Cerebellar cortex (tissue), 1 donor: ENCODE data around the gene XPOT.
A peak's percentile ranks its signal among the peaks of the same experiment; 100 is the strongest.

ENCODE experiments used
- DNase-seq: peaks from one replicate; pipeline ENCODE4 v3.0.0-alpha.2; 2015; ENCODE audit warnings: low spot score

XPOT gene

DNA sequence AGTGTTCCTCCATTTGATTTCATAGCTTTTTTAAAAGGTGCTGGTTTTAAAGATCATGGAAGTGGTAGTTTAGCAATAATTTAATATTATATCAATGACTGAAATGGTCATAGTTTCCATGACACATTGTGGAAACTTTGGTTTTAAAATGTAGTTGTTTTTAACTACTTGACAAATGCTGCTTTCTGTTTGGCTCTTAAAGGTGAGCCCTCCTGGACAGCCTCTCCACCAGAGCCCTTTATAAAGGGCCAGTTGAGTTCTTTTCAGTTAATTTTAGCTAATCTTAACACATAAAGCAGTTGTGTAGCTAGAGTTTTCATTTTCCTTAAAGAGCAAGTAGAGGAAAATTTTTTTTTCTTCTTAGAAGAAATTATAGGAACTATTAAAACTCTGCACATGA, 14.0 kb downstream of the XPOT start:
- DNase-seq: no peak

DNA sequence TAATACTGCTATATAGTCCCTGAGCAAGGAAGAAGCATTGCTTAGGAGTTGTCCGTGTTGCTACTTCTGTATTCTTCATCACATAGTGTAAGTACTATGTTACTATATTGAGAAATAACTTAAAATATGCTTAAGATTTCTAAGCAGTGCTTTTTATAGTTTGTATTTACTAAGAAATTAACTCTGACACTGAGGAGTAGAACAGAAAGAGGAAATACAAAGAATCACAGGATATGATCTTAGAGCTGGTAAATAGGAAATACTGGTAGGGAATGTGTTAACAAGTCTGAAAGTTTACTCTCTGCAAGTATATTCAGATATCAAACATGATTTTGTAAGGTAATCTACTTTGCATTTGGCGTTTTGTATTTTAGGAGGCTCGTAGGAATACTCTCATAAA, 15.5 kb downstream of the XPOT start:
- DNase-seq: no peak

DNA sequence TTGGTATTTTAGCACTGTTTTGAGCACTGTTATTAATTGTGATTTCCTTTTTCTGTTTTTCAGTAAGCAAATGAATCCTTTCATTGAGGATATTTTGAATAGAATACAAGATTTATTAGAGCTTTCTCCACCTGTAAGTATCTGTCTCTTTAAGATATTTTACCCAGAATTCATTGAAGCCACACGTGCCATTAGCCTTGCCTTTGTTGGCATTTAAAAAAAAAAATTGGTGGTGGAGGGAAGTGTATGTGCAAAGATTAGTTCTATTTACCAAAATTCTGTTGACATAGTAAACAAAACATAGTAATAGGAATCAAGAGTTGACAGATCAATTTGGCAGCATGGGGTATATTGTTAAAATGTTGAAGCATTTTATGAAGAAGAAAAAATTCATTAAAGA, 23.8 kb downstream of the XPOT start:
- no peak for DNase-seq

- no peak for DNase-seq
These were observed 24.8 kb downstream of the XPOT start for GRCh38 chr12:64428956-64429355.

GRCh38 chr12:64430886-64431285, 26.7 kb downstream of the XPOT start:
- DNase-seq: no peak

GRCh38 chr12:64431791-64432190, 27.6 kb downstream of the XPOT start:
- DNase-seq: no peak

DNA sequence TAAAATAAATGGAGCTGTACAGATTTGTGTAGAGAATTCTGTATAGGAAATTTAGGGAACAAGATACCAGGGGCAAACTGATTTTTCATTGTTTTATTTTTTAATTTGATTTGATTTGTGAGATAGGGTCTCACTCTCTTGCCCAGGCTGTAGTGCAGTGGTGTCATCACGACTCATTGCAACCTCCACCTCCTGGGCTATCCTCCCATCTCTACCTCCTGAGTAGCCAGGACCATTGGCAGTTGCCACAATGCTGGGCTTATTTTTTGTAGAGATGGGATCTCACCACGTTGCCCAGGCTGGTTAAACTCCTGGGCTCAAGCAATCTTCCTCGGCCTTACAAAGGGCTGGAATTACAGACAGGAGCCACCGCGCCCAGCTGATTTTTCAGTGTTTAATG, 29.7 kb downstream of the XPOT start:
- DNase-seq: no peak

DNA sequence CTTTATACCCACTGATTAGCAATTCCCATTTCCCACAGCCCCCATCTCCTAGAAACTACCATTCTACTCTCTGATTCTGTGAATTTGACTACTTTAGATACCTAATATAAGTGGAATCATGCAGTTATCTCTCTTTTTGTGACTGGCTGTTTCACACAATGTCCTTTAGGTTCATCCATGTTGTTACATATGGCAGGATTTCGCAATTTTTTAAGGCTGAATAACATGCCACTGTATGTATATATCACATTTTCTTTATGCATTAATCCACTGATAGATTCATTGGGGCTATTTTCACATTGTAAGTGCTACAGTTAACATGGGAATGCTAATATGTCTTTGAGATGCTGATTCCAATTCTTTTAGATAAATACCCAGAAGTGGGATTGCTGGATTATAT, 35.9 kb downstream of the XPOT start:
- DNase-seq: no peak

GRCh38 chr12:64445490-64445889, 41.3 kb downstream of the XPOT start:
- DNase-seq: no peak

DNA sequence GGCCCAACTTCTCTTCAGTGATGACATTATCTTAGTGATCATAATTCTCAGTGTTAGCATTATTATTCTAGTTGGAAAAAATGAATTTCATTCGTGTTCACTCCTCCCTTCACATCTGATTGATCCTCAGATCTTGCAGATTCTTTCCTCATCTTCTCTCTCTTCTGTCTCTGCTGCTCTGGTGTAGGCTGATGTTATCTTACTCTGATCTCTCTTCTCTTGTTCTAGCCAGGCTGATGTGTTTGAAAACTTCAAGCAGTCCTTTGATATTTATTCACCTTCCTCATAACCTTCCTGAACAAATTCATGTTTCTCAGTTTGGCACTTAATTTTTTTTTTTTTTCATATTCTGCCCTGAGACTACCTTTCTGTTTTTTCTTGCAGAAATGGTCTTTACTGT, 42.1 kb downstream of the XPOT start:
- no peak for DNase-seq

DNA sequence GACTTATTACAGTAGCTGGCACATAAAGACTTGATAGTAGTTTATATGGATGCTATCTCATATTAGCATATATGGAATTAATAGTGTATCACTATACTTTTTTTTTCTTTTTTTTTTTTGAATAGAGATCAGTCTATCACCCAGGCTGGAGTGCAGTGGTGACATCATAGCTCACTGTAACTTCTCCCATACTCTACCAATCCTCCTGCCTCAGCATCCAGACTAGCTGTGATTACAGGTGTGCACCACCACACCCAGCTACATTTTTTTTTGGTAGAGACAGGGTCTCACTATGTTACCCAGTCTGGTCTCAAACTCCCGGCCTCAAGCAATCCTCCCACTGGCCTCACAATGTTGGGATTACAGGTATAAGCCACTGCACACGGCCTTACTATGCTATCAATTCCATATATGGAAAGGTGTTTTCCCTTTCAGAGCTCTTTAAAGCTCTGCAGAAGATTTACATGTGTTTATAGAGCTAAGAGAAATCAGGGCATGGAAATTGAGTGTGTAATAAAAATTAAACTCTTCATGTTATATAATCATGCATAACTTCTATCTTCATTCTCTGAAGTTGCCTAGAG, 46.0 kb downstream of the XPOT start:
- no peak for DNase-seq

- peak; percentile 63 for DNase-seq
These were observed 46.7 kb downstream of the XPOT start for GRCh38 chr12:64450711-64451486.

GRCh38 chr12:64451687-64452558, 47.7 kb downstream of the XPOT start, which contains the start of gene TBK1:
TBK1 (plus strand) TSS chr12:64452120; CDS start chr12:64455871, 3,751 bp downstream.
- DNase-seq: peak; percentile 84

- DNase-seq: peak; percentile 32
These were observed 48.6 kb downstream of the XPOT start for GRCh38 chr12:64452559-64453329.

GRCh38 chr12:64455506-64455905, 51.3 kb downstream of the XPOT start:
- DNase-seq: no peak

DNA sequence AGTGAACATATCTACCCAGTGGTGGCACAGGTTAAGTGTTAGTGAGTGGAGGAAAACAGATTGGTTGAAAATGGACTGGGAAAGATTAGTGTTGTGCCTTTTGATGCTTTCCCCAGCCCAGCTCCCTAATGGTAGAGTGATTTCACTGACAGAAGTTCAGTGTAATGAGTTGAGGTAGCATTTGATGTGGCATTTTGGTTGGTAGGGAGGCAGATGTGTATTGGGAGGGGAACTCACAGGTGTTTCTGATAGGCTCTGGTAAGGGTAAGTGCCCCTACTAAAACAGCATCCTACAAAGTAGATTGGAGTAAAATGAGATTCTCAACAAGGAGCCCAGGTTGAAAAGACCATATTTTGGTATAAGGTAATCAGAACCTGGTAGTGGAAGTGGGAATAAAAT, 51.9 kb downstream of the XPOT start:
- DNase-seq: no peak

DNA sequence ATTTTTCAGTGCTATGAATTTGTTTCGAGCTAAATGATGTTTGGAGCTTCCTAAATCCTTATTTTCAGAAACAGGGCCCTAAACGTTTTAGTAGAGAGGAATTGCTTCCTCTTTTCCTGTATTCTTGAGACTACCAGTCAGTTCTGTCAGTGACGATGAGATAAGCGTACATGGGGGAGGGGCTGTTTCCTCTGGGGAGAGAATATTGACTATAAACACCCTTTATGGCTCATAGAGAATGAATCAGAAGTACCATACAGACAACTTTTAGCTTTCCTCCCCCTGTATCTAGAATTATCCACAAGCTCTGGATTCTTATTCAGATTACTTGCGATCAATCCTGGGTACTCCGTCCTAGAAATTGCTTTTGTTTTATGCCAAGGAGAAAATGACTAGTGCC, 52.8 kb downstream of the XPOT start:
- no peak for DNase-seq

- DNase-seq: no peak
These were observed 53.3 kb downstream of the XPOT start for GRCh38 chr12:64457466-64457865.

GRCh38 chr12:64457923-64458322, 53.7 kb downstream of the XPOT start:
- DNase-seq: no peak

DNA sequence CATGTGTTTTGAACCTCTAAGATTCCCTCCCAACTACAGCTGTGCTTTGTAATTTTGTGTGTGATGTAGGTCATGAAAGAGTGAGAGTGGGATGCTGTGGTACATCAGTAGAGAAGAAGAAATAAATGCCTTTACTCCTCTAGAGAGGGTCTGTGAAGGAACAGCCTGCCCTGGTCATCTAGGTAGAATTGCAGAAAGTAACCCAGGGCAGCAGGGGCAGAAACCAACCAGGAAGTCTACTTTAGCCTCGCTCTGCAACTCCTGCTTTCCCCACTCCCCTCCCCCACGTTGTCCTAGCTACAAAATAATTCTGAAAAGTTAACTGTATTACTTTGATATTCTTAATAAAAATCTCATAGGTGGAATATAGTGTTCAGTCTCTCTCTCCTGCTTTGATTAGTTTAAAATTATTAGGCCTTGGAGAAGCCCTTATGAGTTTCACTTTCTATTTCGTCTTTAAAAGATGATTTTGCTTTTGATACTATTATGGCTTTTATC, 55.3 kb downstream of the XPOT start:
- no peak for DNase-seq

DNA sequence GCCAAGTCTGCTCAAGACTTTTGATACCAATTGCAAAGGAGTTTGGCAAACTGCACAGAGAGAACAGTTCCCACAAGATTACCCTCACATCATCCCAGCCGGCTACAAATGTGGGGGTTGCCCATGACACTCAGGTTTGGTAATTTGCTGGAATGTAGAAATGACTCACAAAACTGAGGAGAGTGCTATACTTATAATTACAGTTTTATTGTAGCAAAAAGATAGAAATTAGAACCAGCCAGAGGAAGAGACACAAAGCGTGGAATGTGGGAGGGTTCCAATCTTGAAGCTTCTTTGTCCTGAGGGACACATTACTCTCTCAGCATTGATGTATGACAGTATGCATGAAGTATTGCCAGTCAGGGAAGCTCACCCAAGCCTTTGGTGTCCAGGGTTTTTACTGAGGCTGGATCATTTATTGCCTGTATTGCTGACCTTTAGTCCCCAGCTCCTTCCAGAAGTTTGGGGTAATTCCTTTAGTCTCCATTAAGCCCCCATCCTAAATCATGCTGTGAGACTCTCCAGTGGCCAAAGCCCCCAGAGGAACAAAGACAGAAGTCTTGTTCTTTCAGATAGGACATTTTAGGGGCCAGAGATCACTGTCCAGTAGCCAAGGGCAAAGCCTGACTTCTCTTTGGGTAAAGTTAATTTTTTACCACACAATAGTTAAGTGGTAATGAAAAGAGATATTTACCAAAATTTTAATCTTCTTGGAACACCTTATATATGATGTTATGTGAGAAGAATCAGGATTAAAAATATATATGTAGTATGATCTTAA, 57.6 kb downstream of the XPOT start:
- DNase-seq: no peak
